NCI-H345 treated with DMSO at 0.1 percent for 48 hours (cell line): ENCODE measurements around the gene SLAMF7.

ENCODE experiments used
- DNase-seq: peaks from one replicate; lab custom pipeline; 2025; ENCODE audit not compliant: unreplicated experiment; lab: John Stamatoyannopoulos, UW

The SLAMF7 gene

DNA sequence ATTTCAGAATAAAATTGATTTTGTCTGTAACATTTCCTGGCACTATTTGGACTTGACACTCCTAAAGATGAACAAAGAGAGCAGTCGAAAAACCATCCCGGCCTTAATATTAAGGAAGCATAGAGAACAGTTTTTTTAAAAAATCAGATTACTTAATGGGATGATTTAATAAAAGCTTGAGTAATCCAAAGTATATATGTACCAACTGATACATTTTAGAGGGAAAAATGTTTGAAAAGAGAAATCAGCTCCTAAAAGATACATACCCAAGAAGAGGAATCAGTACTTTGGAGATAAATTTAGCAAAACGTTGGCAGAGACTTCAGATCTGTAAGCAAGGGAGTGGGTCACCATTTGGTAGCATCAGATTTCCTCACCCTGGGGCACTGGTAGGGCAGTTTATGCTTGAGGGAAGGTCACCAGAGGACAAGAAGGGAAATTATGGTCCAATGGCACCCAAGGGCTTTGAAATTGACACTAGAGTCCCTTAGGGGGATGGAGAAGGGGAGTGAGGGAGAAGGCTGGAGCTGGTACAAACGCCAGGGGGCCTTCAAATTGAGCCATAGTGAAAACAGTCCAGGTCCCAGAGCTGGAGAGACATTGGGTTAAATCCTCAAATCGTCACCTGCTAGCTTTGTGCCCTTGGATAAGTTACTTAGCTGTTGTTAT, 5.9 kb downstream of the SLAMF7 start:
- no peak for DNase-seq

DNA sequence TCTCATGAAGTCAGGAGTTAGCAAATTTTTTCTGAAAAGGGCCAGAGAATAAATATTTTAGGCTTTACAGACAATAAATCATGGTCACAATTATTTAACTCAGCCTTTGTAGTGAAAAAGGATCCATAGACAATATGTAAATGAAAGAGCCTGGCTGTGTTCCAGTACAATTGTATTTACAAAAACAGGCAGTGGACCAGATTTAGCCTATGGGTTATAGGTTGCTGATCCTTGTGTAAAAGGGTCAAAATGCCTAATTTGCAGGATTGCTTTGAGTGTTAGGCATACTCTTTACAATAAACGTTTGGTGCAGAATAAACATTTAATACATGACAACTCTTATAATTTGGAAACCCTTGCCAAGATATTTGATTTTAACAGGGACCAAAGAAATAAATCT, 6.5 kb downstream of the SLAMF7 start:
- DNase-seq, result no peak

DNA sequence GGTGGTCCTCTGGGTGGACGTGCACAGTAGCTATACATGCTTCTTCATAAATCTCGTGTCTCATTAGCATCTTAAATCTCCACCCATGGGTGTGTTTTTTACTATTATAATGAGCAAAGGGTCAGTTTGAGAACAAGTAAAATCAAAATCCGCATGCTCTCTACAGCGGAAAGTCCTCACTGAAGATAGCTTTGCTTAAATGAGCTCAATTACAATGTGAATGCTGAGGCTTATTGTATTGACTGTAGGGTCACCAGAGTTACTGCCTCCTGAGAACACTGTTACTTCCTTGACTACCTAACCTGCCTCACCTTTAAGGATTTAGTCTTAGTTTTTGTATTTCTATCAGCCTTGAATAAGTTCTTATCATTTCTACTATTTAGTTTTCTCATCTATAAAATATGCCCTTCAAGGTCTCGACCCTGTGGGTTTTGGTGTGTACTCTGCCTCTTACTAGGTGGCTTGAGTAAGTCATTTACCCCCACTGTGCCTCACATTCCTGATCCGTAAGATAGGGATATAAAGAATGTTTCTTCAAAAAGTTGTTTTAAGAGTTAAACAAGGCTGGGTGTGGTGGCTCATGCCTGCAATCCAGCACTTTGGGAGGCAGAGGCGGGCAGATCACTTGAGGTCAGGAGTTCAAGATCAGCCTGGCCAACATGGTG, 7.9 kb downstream of the SLAMF7 start:
- no peak for DNase-seq

DNA sequence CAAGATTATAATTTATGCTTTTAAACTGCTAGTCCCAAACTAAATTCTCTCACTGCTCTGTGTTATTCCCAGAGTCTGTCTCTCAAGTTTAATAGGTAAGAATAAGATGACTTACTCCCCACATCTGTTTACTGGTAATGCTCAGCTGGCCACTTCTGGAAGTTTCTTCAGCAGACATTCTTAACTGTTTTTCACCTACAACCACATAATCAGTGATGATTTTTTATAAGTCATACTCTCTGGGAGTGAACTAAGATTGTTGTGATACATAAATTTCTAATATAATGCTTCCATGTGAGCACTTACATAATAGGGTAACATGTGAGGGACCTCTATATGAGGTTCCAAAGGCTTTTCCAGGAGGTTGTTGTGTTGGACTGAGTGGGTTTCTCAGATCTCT, 8.7 kb downstream of the SLAMF7 start:
- DNase-seq, result no peak

DNA sequence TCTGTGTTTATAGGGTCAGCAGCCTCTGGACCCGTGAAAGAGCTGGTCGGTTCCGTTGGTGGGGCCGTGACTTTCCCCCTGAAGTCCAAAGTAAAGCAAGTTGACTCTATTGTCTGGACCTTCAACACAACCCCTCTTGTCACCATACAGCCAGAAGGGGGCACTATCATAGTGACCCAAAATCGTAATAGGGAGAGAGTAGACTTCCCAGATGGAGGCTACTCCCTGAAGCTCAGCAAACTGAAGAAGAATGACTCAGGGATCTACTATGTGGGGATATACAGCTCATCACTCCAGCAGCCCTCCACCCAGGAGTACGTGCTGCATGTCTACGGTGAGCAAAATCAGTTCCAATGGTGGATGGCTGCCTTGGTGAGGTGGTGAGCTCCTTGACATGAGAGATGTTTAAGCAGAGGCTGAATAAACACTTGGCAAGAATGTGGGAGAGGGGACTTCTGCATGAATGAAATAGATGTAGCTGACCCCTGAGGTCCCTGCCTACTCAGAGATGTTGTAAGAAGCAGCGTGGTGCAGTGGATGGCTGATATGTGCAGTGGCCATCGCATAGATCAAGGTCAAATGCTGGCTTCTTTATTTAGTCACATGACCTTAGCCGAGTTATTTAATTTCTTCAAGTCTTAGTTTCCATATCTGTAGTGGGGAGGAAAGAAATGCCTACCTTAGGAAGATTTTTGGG, 9.3 kb downstream of the SLAMF7 start:
- no peak for DNase-seq

DNA sequence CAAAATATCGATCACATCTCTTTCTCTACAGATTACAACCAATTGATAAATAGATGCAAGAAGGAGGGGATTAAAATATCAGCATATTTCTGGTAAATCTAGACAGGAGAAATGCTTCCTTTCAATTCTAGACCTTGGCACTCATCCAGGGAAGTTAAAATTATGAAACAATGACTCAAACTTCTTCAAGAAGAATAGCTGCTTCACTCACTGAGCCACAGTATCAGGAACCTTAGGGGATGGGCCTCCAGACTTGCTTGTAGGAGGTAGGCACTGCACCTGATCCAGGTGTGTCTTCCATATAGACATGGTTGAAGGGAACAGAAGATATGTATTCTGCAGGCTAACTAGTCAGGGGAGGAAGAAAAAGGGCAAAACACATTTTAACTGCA, 9.8 kb downstream of the SLAMF7 start:
- DNase-seq, result no peak

DNA sequence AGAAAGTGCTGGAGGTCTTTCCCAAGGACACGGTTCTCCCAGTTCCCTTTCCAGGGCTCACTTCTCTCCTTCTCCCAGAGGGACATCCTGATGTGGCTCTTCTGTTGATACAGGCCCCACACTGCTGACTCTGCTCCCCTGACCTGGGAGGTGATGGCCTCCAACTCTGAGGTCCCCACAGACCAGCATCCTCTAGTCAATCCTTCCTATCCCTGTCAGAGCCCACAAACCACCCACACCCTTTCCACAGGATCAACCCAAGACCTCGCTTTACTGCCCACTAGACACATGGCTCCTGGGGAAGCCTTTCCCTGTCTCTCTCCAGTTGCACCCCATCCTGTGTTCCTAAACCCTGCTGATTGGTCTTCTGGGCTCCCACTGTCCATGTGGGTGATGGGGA, 11.6 kb downstream of the SLAMF7 start:
- DNase-seq, result no peak

DNA sequence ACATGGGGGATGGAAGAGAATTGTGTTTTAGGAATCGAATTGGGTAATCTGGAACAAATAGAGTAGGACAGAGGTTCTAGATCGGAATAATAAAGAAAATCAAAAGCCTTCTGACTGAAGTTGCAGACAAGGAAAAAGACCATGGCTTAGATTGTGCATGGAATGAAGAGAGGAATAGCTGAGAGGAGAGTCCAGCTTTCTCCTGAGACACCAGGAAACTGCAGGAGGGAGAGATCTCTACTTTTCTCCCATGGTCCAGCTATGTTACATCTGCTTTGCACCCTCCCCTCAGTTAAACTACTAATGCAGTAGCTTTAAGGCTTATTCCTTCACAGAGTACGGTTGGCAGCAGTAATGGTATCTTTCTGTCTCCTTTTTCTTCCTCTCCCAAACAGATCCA, 13.4 kb downstream of the SLAMF7 start:
- no peak for DNase-seq

DNA sequence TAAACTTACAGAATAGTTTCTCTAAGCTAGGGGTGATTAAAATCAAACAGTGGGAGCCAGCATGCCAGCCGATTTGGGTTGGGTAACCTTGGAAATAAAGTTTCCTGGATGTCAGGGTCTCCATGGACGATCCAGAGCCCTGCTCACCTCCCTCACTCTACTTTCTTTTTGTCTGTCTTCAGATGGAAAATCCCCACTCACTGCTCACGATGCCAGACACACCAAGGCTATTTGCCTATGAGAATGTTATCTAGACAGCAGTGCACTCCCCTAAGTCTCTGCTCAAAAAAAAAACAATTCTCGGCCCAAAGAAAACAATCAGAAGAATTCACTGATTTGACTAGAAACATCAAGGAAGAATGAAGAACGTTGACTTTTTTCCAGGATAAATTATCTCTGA, 13.9 kb downstream of the SLAMF7 start:
- no peak for DNase-seq

DNA sequence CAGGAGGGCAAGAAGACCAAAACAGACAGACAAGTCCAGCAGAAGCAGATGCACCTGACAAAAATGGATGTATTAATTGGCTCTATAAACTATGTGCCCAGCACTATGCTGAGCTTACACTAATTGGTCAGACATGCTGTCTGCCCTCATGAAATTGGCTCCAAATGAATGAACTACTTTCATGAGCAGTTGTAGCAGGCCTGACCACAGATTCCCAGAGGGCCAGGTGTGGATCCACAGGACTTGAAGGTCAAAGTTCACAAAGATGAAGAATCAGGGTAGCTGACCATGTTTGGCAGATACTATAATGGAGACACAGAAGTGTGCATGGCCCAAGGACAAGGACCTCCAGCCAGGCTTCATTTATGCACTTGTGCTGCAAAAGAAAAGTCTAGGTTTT, 14.5 kb downstream of the SLAMF7 start:
- no peak for DNase-seq

DNA sequence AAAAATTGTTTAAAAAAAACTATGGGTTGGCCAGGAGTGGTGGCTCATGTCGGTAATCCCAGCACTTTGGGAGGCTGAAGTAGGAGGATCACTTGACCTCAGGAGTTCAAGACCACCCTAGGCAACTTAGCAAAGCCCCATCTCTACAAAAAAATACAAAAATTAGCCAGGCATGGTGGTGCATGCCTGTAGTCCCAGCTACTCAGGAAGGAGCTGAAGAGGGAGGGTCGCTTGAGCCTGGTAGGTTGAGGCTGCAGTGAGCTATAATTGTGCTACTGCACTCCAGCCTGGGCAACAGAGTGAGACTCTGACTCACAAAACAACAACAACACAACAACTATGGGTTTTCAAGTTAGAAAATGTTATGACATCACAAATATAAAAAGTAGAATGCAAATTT, 16.4 kb downstream of the SLAMF7 start:
- no peak for DNase-seq

DNA sequence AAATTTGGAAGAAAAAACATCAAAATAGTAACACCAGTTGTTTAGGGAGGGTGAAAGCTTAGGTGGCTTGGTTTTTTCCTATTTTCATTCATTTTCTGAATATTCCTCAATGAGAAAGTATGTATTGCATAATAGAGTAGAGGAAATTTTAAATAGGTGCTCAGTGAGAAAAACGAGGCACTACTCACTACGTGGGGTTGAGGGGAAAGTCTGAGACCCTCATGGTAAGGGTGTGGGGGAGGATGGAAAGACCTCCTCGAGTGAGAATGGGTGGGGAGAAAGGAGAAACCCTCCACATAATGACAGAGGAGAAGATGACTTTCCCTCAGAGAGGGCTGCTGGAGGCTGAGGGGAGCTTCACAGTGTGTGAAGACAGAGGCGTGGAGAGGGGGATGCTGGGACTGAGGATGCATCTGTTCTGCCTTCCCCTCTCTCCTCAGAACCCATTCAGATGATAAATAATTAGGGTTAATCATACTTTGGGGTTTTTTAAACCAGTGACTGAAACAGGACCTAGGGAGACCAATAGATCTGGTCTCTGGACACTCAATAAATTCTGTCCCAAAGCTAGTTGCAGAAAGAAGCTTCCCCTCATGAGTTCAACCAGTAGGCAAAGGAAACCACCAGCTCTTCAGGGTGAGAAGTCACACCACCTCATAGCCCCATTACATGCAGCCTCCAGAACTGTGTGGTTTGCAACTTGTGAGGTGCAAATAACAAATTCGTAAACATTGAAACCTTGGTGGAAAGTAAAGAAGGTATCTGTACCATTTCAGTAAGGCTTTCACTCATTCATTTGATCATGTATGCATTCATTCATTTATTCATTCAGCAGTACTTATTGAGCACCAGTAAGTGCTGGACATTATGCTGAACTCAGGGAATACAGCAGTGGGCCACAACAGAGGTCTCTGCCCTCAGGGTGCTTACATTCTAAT, 17.1 kb downstream of the SLAMF7 start:
- no peak for DNase-seq

DNA sequence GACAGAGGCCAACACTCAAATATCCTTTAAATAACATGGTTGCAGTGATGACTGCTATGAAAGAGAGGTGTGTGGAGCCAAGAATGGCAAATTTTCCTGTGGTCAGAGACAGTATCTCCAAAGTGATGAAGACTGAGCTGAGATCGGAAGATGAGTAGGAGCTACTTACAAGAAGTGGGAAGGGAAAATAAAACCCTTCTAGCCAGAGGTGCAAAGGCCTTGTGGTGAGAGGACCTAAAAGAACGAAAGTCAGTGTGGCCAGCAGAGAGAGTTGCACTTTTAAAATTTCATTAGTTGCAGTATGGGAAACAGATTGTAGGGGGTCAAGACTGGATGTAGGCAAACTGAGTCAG, 17.8 kb downstream of the SLAMF7 start:
- no peak for DNase-seq

DNA sequence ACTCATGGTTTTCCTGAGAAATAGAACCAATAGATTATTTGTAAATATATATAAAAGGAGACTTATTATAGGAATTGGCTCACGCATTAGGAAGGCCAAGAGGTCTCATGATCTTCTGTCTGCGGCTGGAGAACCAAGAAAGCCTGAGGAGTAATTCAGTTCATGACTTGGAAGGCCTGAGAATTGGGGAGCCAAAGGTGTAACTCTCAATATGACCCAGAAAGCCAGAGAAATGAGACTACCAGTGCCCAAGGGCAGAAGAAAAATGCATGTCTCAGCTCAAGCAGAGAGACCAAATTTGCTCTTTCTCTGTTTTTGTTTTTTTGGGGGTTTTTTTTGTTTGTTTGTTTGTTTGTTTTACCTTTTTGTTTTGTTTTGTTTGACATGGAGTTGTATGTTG, 19.5 kb downstream of the SLAMF7 start:
- no peak for DNase-seq

DNA sequence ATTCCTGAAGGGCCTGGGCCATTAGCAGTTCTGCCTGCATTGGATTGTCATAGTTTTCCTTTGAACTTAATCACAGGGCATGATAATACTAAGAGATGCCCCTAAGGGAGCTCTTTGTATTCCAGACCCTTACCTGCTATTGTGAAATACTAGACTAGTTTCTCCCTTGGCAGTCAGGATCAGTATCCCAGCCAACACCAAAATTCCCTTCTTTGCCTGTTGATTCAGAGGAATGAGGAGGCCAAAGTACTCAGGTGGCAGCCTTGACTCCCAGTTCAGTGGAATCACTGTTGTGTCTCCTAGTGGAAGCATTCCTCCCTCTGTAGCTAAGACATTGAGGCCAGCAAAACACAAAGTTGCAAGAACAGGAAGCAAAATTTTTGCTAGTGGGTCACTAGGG, 20.7 kb downstream of the SLAMF7 start:
- DNase-seq, result no peak

DNA sequence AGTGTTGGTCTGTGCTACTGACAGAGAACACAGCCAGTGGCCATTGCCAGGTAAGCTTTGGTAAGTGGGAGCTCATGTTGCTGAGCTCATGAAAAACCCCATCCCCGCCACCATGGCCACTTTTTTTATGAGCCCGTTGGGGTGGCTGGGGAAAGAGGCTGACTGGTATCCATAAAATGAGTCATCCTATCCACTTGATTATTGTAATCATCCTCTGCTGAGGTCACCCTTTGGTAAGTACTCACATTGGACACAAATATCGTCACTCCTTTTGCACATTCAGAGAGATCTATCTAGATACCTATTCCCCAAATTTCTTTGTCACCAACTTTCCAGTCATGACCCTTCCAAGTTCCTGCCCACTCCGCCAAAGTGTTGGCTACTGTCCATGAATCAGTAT, 22.0 kb downstream of the SLAMF7 start:
- DNase-seq, result no peak

DNA sequence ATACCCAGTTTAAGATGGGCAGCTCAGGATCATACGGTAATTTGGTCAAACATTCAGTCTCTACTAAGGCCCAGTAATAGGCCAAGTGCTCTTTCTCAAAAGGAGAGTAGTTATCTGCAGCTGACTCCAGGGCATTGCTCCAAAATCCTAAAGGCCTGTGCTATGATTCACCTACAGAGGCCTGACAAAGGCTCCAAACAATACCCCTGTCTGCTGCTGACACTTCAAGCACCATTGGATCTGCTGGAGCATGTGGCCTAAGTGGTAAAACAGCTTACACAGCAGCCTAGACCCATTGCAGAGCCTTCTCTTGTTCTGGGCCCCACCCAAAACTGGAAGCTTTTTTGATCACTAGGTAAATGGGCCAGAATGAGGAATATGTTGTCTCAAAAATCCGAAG, 22.8 kb downstream of the SLAMF7 start:
- DNase-seq, result no peak

DNA sequence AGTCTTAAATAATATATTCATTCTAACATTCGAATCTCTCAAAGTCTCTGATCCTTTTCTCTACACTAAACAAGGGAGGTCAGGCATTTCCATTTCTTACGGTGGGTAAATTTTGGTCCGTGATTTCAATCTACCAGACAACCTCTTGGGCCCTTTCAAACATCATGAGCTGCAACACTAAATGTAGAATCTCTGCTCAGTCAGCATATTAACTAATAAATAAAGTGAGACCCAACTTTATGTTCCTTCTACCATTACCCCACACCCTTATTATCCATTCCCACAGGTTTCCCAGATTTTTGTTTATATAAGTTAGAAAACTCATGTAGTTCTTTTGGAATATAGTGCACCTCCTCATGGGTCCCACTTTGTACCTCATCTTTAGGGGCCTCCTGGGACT, 24.9 kb downstream of the SLAMF7 start:
- no peak for DNase-seq

DNA sequence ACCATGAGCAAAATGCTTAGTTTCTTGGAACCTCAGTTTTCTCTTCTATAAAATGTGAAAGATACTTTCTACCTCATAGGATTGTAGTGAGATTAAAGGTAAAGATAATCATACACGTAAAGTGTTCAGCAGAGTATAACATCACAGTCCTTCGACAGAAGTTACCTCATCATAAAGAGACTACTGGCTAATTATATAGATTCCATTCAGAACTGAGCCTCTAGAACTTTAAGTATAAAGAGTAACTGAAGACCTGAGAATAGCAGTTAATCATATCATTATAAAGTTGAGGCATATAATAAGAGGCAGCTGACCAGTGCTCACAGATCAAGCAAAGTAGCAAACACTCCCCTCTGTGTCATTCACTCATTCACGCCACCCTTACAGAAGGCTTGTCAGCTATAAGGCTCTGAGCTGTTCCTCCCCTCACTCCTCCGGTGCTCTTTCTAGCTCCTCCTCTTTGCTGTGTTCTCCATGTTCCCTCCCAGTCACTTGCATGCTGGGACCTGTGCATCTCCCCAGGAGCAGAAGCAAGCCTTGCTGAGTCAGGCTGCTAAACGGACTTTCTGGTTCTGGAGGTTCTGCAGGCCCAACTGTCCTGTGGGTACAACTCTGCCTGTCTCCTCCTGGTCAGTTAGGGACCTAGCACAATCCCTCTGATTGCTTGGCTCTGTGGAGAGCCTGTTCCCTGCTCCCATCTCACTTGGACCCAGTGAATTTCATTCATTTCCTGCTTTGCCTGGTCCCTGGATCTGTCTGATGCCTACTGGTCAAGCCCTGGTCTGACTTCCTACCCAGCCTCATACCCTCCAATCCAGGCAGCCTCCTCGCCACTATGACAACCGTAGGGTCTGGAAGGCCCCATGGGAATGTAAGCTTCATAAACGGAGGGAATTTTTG, 28.6 kb downstream of the SLAMF7 start:
- DNase-seq, result no peak

DNA sequence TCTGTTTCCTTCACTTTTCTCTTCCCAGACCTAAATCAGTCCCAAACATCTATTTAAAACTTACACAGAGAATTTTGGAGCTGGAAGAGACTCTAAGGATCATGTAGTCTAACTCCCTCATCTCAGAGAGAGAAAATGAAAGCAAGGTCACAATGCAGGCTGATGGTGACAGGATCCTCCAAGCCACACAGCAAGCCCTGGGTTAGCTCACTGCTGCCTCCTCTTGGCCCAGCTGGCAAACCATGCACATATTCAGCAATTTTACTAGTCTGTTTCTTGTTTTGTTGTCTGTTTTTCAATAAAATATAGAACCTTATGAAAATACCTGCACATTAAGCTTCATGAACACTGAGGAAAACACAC, 29.2 kb downstream of the SLAMF7 start:
- no peak for DNase-seq

DNA sequence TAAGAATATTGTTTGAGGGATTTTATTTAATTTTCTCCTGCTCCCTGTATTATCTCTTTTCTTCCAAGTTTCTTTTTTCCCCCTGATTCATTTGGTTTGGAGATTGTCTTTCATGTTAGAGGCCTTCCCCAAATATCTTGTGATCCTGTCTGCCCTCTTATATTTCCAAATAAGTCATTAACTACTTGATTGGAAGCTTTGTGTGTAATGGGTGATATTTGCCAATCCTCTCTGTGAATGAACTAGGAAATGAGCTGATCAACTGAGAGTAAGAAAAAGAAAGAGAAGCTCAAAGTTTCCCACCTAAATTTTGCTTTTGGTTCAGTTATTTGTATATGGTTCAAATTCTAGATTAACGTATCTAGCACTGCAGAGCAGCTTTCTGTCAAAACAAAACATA, 33.3 kb downstream of the SLAMF7 start:
- no peak for DNase-seq
